ENCODE data around the gene PEX10.

The PEX10 gene

DNA sequence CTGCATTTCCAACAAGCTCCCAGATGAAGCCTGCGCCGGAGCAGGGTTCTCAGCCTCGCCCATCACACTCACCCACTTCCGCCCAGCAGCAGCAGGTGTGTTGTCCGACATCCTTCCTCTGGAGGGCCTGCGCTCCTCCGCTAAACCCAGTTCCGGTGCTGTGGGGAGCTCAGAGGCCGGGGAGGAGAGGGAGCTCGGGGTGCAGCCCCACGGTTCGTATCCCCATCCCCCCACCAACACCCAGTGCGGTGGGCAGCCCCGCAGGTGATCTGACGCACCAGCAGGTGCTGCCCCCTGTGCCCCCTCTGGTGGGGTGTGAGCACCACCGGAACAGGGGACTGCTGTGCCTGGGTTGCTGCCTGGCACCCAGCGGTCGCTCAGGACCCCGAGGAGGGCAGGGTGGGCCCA lies 3.4 kb upstream of the PEX10 start:
- Histone ChIP-seq H3K36me3 (ENCODE audit: control insufficient read depth, insufficient read depth, low read length) (no peaks in the 10 kb centered on the region), H3K27ac (ENCODE audit: insufficient read depth, low read length, poor library complexity, severe bottlenecking) (peak overlapping the region; percentile 59), H3K9me3 (ENCODE audit: control insufficient read depth, low read length) (no peaks in the 10 kb centered on the region), H3K4me1 (ENCODE audit: control insufficient read depth, insufficient read depth, low read length, poor library complexity, severe bottlenecking) (peaks cover 48% of the 10 kb centered on the region), H3K4me3 (ENCODE audit: insufficient read depth, low read depth, low read length, poor library complexity, severe bottlenecking) (peak overlapping the region; percentile 50), H3K27me3 (replicated peaks; ENCODE audit: control insufficient read depth, insufficient read depth, low read length, poor library complexity, severe bottlenecking) (no peaks in the 10 kb centered on the region)
- DNase-seq: peak in 1 of 3 donors; percentile 37

DNA sequence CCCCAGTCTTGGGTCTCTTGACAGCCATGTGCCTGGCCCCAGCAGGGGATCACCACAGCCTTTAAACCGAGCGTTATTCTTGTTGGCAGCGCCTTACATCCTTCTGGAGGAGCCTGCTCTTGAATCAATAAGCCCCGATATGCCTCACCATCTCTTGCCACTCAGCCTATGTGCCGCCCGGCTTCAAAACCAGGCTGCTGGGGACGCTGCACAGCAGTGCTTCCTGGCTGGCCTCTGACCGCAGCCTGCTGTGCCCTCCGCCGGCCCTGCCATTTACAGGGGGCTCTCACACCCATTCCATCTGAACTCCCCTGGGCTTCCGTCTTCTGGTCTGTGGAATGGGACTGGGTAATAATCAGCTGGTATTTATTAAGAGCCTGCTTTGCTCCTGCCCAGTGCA lies 3.0 kb upstream of the PEX10 start:
- no peak for DNase-seq
- H3K27me3 ChIP-seq (replicated peaks; ENCODE audit: control insufficient read depth, insufficient read depth, low read length, poor library complexity, severe bottlenecking): no peaks in the 10 kb centered on the region
- peak overlapping the region; percentile 50 for H3K4me3 ChIP-seq (ENCODE audit: insufficient read depth, low read depth, low read length, poor library complexity, severe bottlenecking)
- no peaks in the 10 kb centered on the region for H3K9me3 ChIP-seq (ENCODE audit: control insufficient read depth, low read length)
- no peaks in the 10 kb centered on the region for H3K36me3 ChIP-seq (ENCODE audit: control insufficient read depth, insufficient read depth, low read length)
- H3K4me1 ChIP-seq (ENCODE audit: control insufficient read depth, insufficient read depth, low read length, poor library complexity, severe bottlenecking): peaks cover 48% of the 10 kb centered on the region
- H3K27ac ChIP-seq (ENCODE audit: insufficient read depth, low read length, poor library complexity, severe bottlenecking): peak overlapping the region; percentile 59

DNA sequence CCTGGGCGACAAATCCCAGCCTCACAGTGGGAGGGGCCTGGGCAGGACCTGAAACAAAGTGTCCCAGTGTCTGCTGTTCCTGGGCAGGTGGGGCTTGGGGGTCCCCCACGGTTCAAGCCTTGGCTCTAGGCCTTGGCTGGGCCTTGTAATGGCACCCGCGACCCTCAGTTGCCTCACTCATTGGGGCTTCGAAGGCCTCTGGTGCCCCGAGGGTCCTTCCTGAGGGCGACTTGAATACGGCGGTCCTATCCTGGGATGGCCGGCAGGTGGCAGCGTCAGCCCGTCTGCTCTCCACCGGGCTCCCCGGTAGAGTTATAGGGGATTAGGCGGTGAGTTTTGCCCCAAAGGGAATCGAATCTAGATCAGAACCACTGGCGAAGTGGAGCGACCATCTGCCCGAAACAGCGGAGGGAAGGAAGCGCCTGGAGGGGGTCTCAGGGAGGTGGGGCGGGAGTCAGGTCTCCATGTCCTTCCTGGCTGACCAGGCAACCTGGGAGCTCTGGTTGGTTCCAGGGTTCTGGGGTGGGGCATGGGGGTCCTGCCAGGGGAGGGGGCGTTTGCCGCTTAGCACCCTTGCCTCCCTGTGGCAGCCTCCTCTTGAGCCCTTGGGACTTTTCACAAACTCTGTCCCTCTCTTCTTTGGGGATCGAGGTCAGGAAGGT lies 2.1 kb upstream of the PEX10 start:
- peak overlapping the region; percentile 80 for H3K27ac ChIP-seq (ENCODE audit: insufficient read depth, low read length, poor library complexity, severe bottlenecking)
- H3K36me3 ChIP-seq (ENCODE audit: control insufficient read depth, insufficient read depth, low read length): no peaks in the 10 kb centered on the region
- peaks cover 48% of the 10 kb centered on the region for H3K4me1 ChIP-seq (ENCODE audit: control insufficient read depth, insufficient read depth, low read length, poor library complexity, severe bottlenecking)
- no peaks in the 10 kb centered on the region for H3K9me3 ChIP-seq (ENCODE audit: control insufficient read depth, low read length)
- peak; percentile 61 to 73 (median 67) for DNase-seq
- no peak overlapping the region for H3K4me3 ChIP-seq (ENCODE audit: insufficient read depth, low read depth, low read length, poor library complexity, severe bottlenecking)
- no peaks in the 10 kb centered on the region for H3K27me3 ChIP-seq (replicated peaks; ENCODE audit: control insufficient read depth, insufficient read depth, low read length, poor library complexity, severe bottlenecking)

DNA sequence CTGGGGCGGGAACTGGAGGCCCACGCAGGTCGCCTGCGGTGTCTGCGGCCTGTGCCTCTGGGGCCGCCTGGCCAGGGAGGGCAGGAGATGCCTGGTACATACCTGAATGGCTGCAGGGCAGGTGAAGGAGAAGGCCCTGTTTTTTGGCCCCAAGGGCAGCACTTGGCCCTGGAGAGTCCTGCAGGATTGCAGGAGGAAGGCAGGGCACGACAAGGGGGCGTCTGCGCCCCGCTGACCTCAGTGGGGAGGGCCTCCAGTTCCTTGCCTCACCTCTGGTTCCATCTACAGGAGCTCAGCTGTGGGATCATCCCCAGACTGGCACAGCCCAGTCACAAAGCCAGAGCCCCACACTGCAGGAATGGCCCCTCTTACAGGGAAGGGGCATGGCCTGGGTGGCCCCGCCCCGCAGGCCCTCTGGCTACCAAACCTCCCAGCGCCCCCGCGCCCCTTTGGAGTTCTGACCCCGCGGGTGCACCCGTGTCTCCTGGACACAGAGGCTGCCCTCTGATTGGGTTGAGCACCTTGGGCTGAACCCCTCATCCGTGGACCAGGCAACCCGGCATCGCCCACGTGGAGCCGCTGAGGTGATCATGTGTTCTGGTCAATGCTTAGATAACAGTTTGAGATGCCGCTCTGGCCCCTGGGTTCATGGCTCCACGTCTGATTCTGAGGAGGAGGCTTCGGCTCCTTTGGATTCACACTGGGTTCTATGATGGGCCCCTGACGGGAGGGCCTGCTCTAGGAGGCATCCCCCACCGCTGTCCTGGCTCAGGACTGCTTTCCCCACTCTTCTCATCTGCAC lies 1.3 kb upstream of the PEX10 start:
- no peak for DNase-seq
- Histone ChIP-seq H3K27me3 (replicated peaks; ENCODE audit: control insufficient read depth, insufficient read depth, low read length, poor library complexity, severe bottlenecking) (no peaks in the 10 kb centered on the region), H3K27ac (ENCODE audit: insufficient read depth, low read length, poor library complexity, severe bottlenecking) (peak overlapping the region; percentile 80), H3K9me3 (ENCODE audit: control insufficient read depth, low read length) (no peaks in the 10 kb centered on the region), H3K4me3 (ENCODE audit: insufficient read depth, low read depth, low read length, poor library complexity, severe bottlenecking) (peak overlapping the region; percentile 76), H3K36me3 (ENCODE audit: control insufficient read depth, insufficient read depth, low read length) (no peaks in the 10 kb centered on the region), H3K4me1 (ENCODE audit: control insufficient read depth, insufficient read depth, low read length, poor library complexity, severe bottlenecking) (peaks cover 48% of the 10 kb centered on the region)

DNA sequence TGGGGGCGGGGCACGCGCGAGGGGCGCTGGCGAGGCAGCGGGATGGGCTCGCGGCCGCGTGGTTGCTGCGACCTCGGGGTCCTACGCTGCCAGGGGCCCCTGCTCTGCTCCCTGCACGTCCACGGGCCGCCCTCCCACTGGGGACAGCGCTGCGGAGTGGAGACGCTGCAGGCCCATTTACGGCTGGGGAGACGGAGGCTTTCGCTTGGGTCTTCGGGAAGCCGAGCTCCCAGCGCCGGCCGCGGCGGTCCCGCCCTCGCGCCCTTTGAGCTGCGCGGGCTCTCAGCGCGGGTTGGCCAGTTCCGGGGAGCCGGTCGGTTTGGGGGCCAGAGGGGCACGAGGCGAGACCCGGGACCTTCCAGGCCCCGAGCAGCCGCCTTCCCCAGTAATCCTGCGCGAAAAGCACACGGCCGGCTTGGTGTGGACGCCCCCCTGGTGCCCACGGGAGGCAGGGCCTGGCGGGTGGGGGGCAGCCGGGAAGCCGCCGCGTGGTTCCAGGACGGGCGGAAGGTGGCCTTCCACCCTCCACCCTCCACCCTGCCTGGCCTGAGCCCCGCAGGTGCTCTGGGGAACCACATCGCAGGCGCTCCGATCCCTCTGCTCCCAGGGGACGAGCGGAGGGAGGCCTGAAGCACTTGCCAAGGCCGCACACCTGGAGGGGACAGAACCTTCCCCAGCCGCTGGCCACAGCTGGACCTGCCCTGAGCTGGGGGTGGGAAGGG lies 570 bp upstream of the PEX10 start:
- no peak for DNase-seq
- Histone ChIP-seq H3K36me3 (ENCODE audit: control insufficient read depth, insufficient read depth, low read length) (no peaks in the 10 kb centered on the region), H3K9me3 (ENCODE audit: control insufficient read depth, low read length) (no peaks in the 10 kb centered on the region), H3K4me3 (ENCODE audit: insufficient read depth, low read depth, low read length, poor library complexity, severe bottlenecking) (peak overlapping the region; percentile 76), H3K27me3 (replicated peaks; ENCODE audit: control insufficient read depth, insufficient read depth, low read length, poor library complexity, severe bottlenecking) (no peaks in the 10 kb centered on the region), H3K27ac (ENCODE audit: insufficient read depth, low read length, poor library complexity, severe bottlenecking) (peak overlapping the region; percentile 80), H3K4me1 (ENCODE audit: control insufficient read depth, insufficient read depth, low read length, poor library complexity, severe bottlenecking) (peaks cover 48% of the 10 kb centered on the region)

DNA sequence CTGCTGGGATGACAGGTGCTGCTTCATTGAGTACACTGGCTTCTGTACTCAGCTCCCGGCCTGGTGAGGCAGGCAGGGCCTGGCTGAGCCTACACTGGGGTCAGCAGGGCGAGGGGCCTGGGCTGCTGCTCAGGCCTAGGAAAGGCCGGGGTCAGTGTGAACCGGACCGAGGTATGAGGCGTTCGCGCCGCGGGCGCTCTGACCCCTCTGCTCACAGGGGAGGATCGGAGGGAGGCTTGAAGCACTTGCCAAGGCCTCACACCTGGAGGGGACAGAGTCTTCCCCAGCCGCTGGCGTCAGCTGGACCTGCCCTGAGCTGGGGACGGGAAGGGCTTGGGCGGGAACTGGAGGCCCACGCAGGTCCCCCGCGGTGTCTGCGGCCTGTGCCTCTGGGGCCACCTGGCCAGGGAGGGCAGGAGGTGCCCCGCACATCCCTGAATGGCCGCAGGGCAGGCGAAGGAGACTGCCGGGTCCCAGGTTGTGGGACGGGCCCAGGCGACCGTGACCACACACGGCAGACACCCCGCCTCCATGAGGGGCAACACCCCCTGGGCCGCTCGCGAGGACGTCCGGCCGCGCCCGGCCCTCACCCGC lies 466 bp downstream of the PEX10 start:
- peak overlapping the region; percentile 68 for H3K4me3 ChIP-seq (ENCODE audit: insufficient read depth, low read depth, low read length, poor library complexity, severe bottlenecking)
- peak overlapping the region; percentile 80 for H3K27ac ChIP-seq (ENCODE audit: insufficient read depth, low read length, poor library complexity, severe bottlenecking)
- no peaks in the 10 kb centered on the region for H3K27me3 ChIP-seq (replicated peaks; ENCODE audit: control insufficient read depth, insufficient read depth, low read length, poor library complexity, severe bottlenecking)
- H3K36me3 ChIP-seq (ENCODE audit: control insufficient read depth, insufficient read depth, low read length): no peaks in the 10 kb centered on the region
- H3K9me3 ChIP-seq (ENCODE audit: control insufficient read depth, low read length): no peaks in the 10 kb centered on the region
- peaks cover 41% of the 10 kb centered on the region for H3K4me1 ChIP-seq (ENCODE audit: control insufficient read depth, insufficient read depth, low read length, poor library complexity, severe bottlenecking)
- DNase-seq: peak in 1 of 3 donors; percentile 19

DNA sequence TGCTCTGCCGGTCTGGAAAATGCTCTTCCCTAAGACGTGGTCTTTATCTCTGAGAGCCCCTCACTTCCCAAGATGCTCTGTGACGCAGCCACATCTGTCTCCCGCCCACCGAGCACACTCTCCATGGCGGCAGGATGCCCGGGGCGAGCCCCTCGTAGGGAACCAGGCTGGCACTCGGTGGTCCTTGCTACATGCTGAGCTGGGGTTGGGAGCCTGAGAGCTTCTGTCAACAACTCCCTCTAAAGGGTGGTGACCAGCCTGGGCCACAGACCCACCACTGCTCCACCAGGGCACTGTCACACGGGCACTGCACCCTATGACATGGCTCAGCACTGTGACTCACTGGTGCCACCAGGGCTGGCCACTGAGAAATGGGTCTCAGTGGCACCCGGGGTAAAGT lies 2.6 kb downstream of the PEX10 start:
- H3K27me3 ChIP-seq (replicated peaks; ENCODE audit: control insufficient read depth, insufficient read depth, low read length, poor library complexity, severe bottlenecking): no peaks in the 10 kb centered on the region
- peaks cover 25% of the 10 kb centered on the region for H3K4me1 ChIP-seq (ENCODE audit: control insufficient read depth, insufficient read depth, low read length, poor library complexity, severe bottlenecking)
- H3K4me3 ChIP-seq (ENCODE audit: insufficient read depth, low read depth, low read length, poor library complexity, severe bottlenecking): no peak overlapping the region
- peaks cover 20% of the 10 kb centered on the region for H3K36me3 ChIP-seq (ENCODE audit: control insufficient read depth, insufficient read depth, low read length)
- no peaks in the 10 kb centered on the region for H3K9me3 ChIP-seq (ENCODE audit: control insufficient read depth, low read length)
- no peak for DNase-seq
- H3K27ac ChIP-seq (ENCODE audit: insufficient read depth, low read length, poor library complexity, severe bottlenecking): no peak overlapping the region

DNA sequence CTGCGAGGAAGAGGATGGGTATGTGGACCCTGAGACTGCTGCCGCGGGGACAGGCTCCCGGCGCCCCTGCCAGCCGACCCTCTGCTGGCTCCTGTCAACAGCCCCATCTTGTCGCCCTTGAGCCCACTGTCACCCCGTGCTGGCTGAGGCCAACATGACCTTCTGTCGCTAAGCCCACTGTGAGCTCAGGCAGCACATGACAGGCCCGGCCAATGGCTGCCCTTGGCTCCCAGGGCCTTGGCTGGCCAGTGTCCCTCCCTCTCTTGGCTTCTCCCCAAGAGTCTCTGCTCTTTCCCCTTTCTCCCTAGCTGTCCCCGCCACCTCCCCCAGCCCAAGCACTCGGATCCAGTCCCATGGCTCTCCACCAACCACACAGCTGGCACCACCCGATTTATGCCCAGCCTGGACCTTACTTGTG lies 3.5 kb downstream of the PEX10 start:
- peaks cover 17% of the 10 kb centered on the region for H3K4me1 ChIP-seq (ENCODE audit: control insufficient read depth, insufficient read depth, low read length, poor library complexity, severe bottlenecking)
- no peak overlapping the region for H3K4me3 ChIP-seq (ENCODE audit: insufficient read depth, low read depth, low read length, poor library complexity, severe bottlenecking)
- H3K27me3 ChIP-seq (replicated peaks; ENCODE audit: control insufficient read depth, insufficient read depth, low read length, poor library complexity, severe bottlenecking): no peaks in the 10 kb centered on the region
- peaks cover 29% of the 10 kb centered on the region for H3K36me3 ChIP-seq (ENCODE audit: control insufficient read depth, insufficient read depth, low read length)
- DNase-seq: no peak
- no peaks in the 10 kb centered on the region for H3K9me3 ChIP-seq (ENCODE audit: control insufficient read depth, low read length)
- H3K27ac ChIP-seq (ENCODE audit: insufficient read depth, low read length, poor library complexity, severe bottlenecking): no peak overlapping the region

DNA sequence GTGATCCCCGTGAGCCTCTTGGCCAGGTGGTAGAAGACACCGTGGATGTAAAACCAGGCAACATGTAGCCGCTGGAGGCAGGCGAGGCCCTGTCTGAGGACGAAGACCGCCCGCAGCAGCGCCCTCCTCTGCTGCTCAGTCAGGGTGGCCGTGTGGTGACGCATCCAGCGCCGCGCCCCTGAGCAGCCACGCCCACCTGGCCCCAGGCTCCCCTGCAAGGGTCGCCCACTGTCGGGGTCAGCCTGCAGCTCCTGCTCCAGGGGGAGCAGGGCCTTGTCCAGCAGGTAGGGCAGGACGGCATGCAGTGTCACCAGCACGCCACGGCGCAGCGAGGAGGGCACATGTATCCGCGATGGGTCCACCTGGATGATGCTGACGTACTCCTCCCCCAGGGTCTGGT lies 3.9 kb downstream of the PEX10 start:
- peaks cover 32% of the 10 kb centered on the region for H3K36me3 ChIP-seq (ENCODE audit: control insufficient read depth, insufficient read depth, low read length)
- H3K27me3 ChIP-seq (replicated peaks; ENCODE audit: control insufficient read depth, insufficient read depth, low read length, poor library complexity, severe bottlenecking): no peaks in the 10 kb centered on the region
- H3K27ac ChIP-seq (ENCODE audit: insufficient read depth, low read length, poor library complexity, severe bottlenecking): no peak overlapping the region
- H3K4me1 ChIP-seq (ENCODE audit: control insufficient read depth, insufficient read depth, low read length, poor library complexity, severe bottlenecking): peaks cover 12% of the 10 kb centered on the region
- H3K4me3 ChIP-seq (ENCODE audit: insufficient read depth, low read depth, low read length, poor library complexity, severe bottlenecking): no peak overlapping the region
- DNase-seq: no peak
- no peaks in the 10 kb centered on the region for H3K9me3 ChIP-seq (ENCODE audit: control insufficient read depth, low read length)

All from effector memory CD4-positive, alpha-beta T cell (primary cell).